Endometrium (tissue), 2 donors: ENCODE data around the gene CALY.

ENCODE experiments used
- FAIRE-seq: peaks from 2 replicates; lab custom pipeline; 2012; peaks lifted over from hg19 to GRCh38; lab: Jason Lieb, UNC
- donor health status: control.
- donor health status: control.

The CALY gene

GRCh38 chr10:133350950-133351329, 14.2 kb upstream of the CALY start:
- no peak for FAIRE-seq

- no peak for FAIRE-seq
Measured at GRCh38 chr10:133350283-133350949, 13.7 kb upstream of the CALY start.

GRCh38 chr10:133349577-133350011, 12.9 kb upstream of the CALY start:
- no peak for FAIRE-seq

GRCh38 chr10:133349160-133349568, 12.5 kb upstream of the CALY start:
- no peak for FAIRE-seq

- no peak for FAIRE-seq
Measured at GRCh38 chr10:133347710-133348517, 11.2 kb upstream of the CALY start.

GRCh38 chr10:133346413-133346812, 9.7 kb upstream of the CALY start:
- no peak for FAIRE-seq

GRCh38 chr10:133344236-133344635, 7.5 kb upstream of the CALY start:
- FAIRE-seq, result no peak

- no peak for FAIRE-seq
Measured at GRCh38 chr10:133343558-133343957, 6.9 kb upstream of the CALY start.

GRCh38 chr10:133342942-133343341, 6.2 kb upstream of the CALY start:
- no peak for FAIRE-seq

GRCh38 chr10:133341983-133342382, 5.3 kb upstream of the CALY start:
- no peak for FAIRE-seq

- FAIRE-seq, result no peak
Measured at GRCh38 chr10:133339708-133340380, 3.1 kb upstream of the CALY start.

- FAIRE-seq, result no peak
Measured at GRCh38 chr10:133338080-133339071, 1.7 kb upstream of the CALY start.

GRCh38 chr10:133337370-133337725, 652 bp upstream of the CALY start:
- no peak for FAIRE-seq

- no peak for FAIRE-seq
Measured at GRCh38 chr10:133336118-133336576, 549 bp downstream of the CALY start.

- FAIRE-seq, result no peak
Measured at GRCh38 chr10:133335246-133336117, 1.2 kb downstream of the CALY start.

- no peak for FAIRE-seq
Measured at GRCh38 chr10:133334503-133335245, 2.0 kb downstream of the CALY start.

- FAIRE-seq, result no peak
Measured at GRCh38 chr10:133332936-133333699, 3.6 kb downstream of the CALY start.

- FAIRE-seq, result no peak
Measured at GRCh38 chr10:133329491-133330202, 7.0 kb downstream of the CALY start.
